Measurements from ENCODE around the gene ARHGAP26. TPM values are rescaled to one million over a fixed set of nuclear protein-coding genes. Genes with fewer than 3 reads are reported as not detected.

ARHGAP26 gene
- total and polyA plus RNA-seq, 2 of the 4 experiments (the other 2 are of a cell fraction), result 0.54 to 0.56 TPM

DNA sequence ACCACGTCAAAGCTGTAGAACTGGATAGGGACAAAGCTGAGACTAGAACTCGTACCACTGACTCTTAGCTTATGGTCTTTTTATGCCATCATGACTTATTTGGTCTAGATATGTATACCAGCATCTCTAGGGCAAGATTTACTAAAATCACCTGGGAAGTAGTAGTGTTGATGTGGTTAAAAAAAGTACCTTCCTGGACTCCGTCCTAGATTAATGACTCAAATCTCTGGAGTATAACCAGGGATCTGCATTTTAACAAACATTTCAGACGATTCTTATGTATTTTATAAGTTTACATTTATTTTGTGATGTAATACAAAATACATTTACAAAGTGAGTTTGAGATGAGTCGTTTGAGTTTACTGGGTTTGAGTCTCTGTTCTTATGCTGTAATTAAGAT lies 68.7 kb downstream of the ARHGAP26 start:
- H3K23ac ChIP-seq (ENCODE audit: low read depth, low read length), result no peak overlapping the region
- no peak overlapping the region for H4K91ac ChIP-seq (ENCODE audit: insufficient read depth, low read depth, low read length)
- ATAC-seq (ENCODE audit: low read depth) (no peak), DNase-seq (no peak)
- no peaks in the 10 kb centered on the region for H3K9me1 ChIP-seq (ENCODE audit: insufficient read depth, low read length)
- no peak overlapping the region for H2AK5ac ChIP-seq (ENCODE audit: low read depth, low read length)
- H3K27me3 ChIP-seq (ENCODE audit: control insufficient read depth, insufficient read depth, low read length), result peaks cover 23% of the 10 kb centered on the region
- no CpG with 5 or more reads among the region's 5 CpGs for WGBS, 2 experiments (ENCODE audit: extremely low coverage in 2 of 2, insufficient read length in 1 of 2)
- peaks cover 6% of the 10 kb centered on the region; the same call in 1 of the 2 replicates for H3K4me1 ChIP-seq (ENCODE audit: control insufficient read depth, insufficient read depth, low read length)
- no peak overlapping the region for H4K5ac ChIP-seq (ENCODE audit: low read depth, low read length)
- H3K27ac ChIP-seq (ENCODE audit: insufficient read depth, low read length), result no peak overlapping the region
- TF ChIP-seq ELK1 (IDR thresholded peaks at IDR 0.05; ENCODE audit: borderline replicate concordance, low read depth, low read length) (no peak), FOS (IDR thresholded peaks at IDR 0.05; ENCODE audit: low read depth, low read length) (no peak), RAD21 (IDR thresholded peaks at IDR 0.05; ENCODE audit: low read length) (no peak), MAZ (IDR thresholded peaks at IDR 0.05; ENCODE audit: borderline replicate concordance, low read depth, low read length) (no peak), RCOR1 (IDR thresholded peaks at IDR 0.05; ENCODE audit: insufficient replicate concordance, low read length) (no peak), BHLHE40 (IDR thresholded peaks at IDR 0.05; ENCODE audit: low read depth, low read length) (no peak), CEBPB (IDR thresholded peaks at IDR 0.05; ENCODE audit: low read depth, low read length) (no peak)
- TF ChIP-seq, protein P1, sequence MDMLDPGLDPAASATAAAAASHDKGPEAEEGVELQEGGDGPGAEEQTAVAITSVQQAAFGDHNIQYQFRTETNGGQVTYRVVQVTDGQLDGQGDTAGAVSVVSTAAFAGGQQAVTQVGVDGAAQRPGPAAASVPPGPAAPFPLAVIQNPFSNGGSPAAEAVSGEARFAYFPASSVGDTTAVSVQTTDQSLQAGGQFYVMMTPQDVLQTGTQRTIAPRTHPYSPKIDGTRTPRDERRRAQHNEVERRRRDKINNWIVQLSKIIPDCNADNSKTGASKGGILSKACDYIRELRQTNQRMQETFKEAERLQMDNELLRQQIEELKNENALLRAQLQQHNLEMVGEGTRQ (IDR thresholded peaks at IDR 0.05; ENCODE audit: low read depth, low read length), result no peak
- H2BK120ac ChIP-seq (ENCODE audit: low read depth, low read length), result no peak overlapping the region
- H2AK9ac ChIP-seq (replicated peaks; ENCODE audit: low read depth, low read length, poor library complexity), result no peak overlapping the region
- no peak overlapping the region for H3K18ac ChIP-seq (ENCODE audit: low read depth, low read length)
- ChIA-PET CTCF (interaction anchor here (0.8 kb wide), 2 partner anchors 9 to 16 kb away, joined by 3 to 4 read pairs; no protein-coding TSS in a partner anchor), POLR2A (ENCODE audit: unreplicated experiment) (no interaction called here)
- in situ Hi-C loops (cut with MboI; ENCODE audit: low sequenced_read_pairs), result no loop called here
- H3K4me2 ChIP-seq (ENCODE audit: low read depth, low read length), result no peak overlapping the region
- H2AFZ ChIP-seq (replicated peaks; ENCODE audit: low read length, poor library complexity), result no peak overlapping the region
- H3K9me3 ChIP-seq (ENCODE audit: control insufficient read depth, insufficient read depth, low read length), result no peaks in the 10 kb centered on the region
- H2BK15ac ChIP-seq (ENCODE audit: low read depth, low read length), result no peak overlapping the region
- H3K56ac ChIP-seq (ENCODE audit: extremely low read depth, insufficient read depth, low read length), result no peak overlapping the region
- no peak overlapping the region for H4K8ac ChIP-seq (ENCODE audit: low read depth in 2 of 2, low read length in 2 of 2)
- H2BK5ac ChIP-seq (ENCODE audit: low read depth, low read length, poor library complexity, severe bottlenecking), result no peak overlapping the region
- H3K9ac ChIP-seq (ENCODE audit: low read depth, low read length), result no peak overlapping the region
- no peak overlapping the region for H3K4me3 ChIP-seq (ENCODE audit: insufficient read depth, low read depth, low read length)
- H3K79me1 ChIP-seq (ENCODE audit: low read depth in 1 of 2, low read length in 2 of 2), result no peaks in the 10 kb centered on the region
- dilution Hi-C loops (cut with HindIII; ENCODE audit: low sequenced_read_pairs, unreplicated experiment), result no loop called here
- intact Hi-C loops (cut with micrococcal nuclease), result no loop called here
- H3K14ac ChIP-seq (replicated peaks; ENCODE audit: low read depth, low read length), result no peak overlapping the region
- BruUV-seq (replicated peaks), result no TSS peak
- H3K36me3 ChIP-seq (ENCODE audit: control insufficient read depth, insufficient read depth, low read length), result no peaks in the 10 kb centered on the region
- no peak overlapping the region for H3K4ac ChIP-seq (ENCODE audit: low read depth, low read length)
- no peak overlapping the region for H2BK20ac ChIP-seq (ENCODE audit: low read depth, low read length)
- H4K20me1 ChIP-seq (ENCODE audit: insufficient read depth, low read length), result no peaks in the 10 kb centered on the region
